CD14-positive monocyte (primary cell): ENCODE data around the gene CDH9. TPM values are rescaled to one million over a fixed set of nuclear protein-coding genes. Genes with fewer than 3 reads are reported as not detected.

Experiments
- DNase-seq, 3 donors: peaks; one replicate each; pipeline ENCODE4 v3.0.0-alpha.2; 2011 to 2022
- H2AFZ ChIP-seq: 2 replicates; pipeline ENCODE4 v1.6.0; 2012; ENCODE audit warnings: mild to moderate bottlenecking, low read depth, low read length, inconsistent platforms; ENCODE audit not compliant: insufficient read depth, poor library complexity, severe bottlenecking
- H3K27ac ChIP-seq, 2 donors: 1 replicate in 1 of 2; 2 replicates in 1 of 2; pipeline ENCODE4 v1.5.1; 2012 to 2013; ENCODE audit warnings: low read length in 2 of 2, control low read depth in 1 of 2, inconsistent platforms in 1 of 2, low read depth in 1 of 2, mild to moderate bottlenecking in 1 of 2
- H3K27me3 ChIP-seq, 2 donors: one replicate each; pipeline versions ENCODE4 v1.6.0 to v1.6.1; 2011 to 2013; ENCODE audit warnings: low read length in 2 of 2; ENCODE audit not compliant: control insufficient read depth in 2 of 2, insufficient read depth in 2 of 2
- H3K36me3 ChIP-seq, 2 donors: replicated peaks in 1 of 2; 1 replicate in 1 of 2; 2 replicates in 1 of 2; pipeline versions ENCODE4 v1.5.1 to v1.6.1; 2012 to 2013; ENCODE audit warnings: low read length in 2 of 2, control low read depth in 1 of 2, inconsistent platforms in 1 of 2, mild to moderate bottlenecking in 1 of 2; ENCODE audit not compliant: insufficient read depth in 2 of 2, control insufficient read depth in 1 of 2
- H3K4me1 ChIP-seq, 2 donors: 1 replicate in 1 of 2; 2 replicates in 1 of 2; pipeline versions ENCODE4 v1.5.1 to v1.6.1; 2012 to 2013; ENCODE audit warnings: low read length in 2 of 2, control low read depth in 1 of 2, inconsistent platforms in 1 of 2, mild to moderate bottlenecking in 1 of 2, moderate library complexity in 1 of 2; ENCODE audit not compliant: insufficient read depth in 2 of 2, control insufficient read depth in 1 of 2
- H3K4me2 ChIP-seq: replicated peaks from 2 replicates; pipeline ENCODE3; 2012; ENCODE audit warnings: low read length, moderate library complexity, mild to moderate bottlenecking; ENCODE audit not compliant: poor library complexity, severe bottlenecking; ENCODE audit errors: extremely low read depth
- H3K4me3 ChIP-seq, 3 experiments: fragments of 200-600 bp in 1 of 3; sonication (generic) in 1 of 3; replicated peaks in 1 of 3; 1 replicate in 2 of 3; 2 replicates in 1 of 3; pipeline ENCODE4 v1.5.1; 2011 to 2013; ENCODE audit warnings: low read length in 3 of 3, mild to moderate bottlenecking in 3 of 3, control low read depth in 2 of 3, low read depth in 2 of 3, inconsistent platforms in 1 of 3, moderate library complexity in 1 of 3
- H3K79me2 ChIP-seq: 2 replicates; pipeline ENCODE4 v1.6.0; 2012; ENCODE audit warnings: mild to moderate bottlenecking, control low read depth, inconsistent platforms, low read length, moderate library complexity; ENCODE audit not compliant: insufficient read depth
- H3K9ac ChIP-seq: 2 replicates; pipeline ENCODE4 v1.6.0; 2017; ENCODE audit warnings: low read length, mild to moderate bottlenecking; ENCODE audit not compliant: insufficient read depth, poor library complexity, severe bottlenecking
- H3K9me3 ChIP-seq, 2 donors: replicated peaks in 1 of 2; 1 replicate in 1 of 2; 2 replicates in 1 of 2; pipeline versions ENCODE4 v1.5.1 to v1.6.1; 2012 to 2013; ENCODE audit warnings: low read length in 2 of 2, control low read depth in 1 of 2; ENCODE audit not compliant: control insufficient read depth in 1 of 2, insufficient read depth in 1 of 2
- H4K20me1 ChIP-seq: 2 replicates; pipeline ENCODE4 v1.6.0; 2012; ENCODE audit warnings: mild to moderate bottlenecking, low read length, control low read depth, moderate library complexity; ENCODE audit not compliant: insufficient read depth
- H3K27ac Mint-ChIP-seq, 7 donors: one replicate each; pipeline ENCODE4 v1.8.0; 2020; ENCODE audit warnings: mild to moderate bottlenecking in 7 of 7, mixed read lengths in 7 of 7, moderate library complexity in 6 of 7, inconsistent platforms in 2 of 7
- H3K27me3 Mint-ChIP-seq, 3 donors: one replicate each; pipeline ENCODE4 v1.8.0; 2021 to 2022; ENCODE audit warnings: low read depth in 3 of 3, mild to moderate bottlenecking in 3 of 3, mixed read lengths in 3 of 3, moderate library complexity in 3 of 3, inconsistent platforms in 1 of 3
- H3K36me3 Mint-ChIP-seq, 2 donors: one replicate each; pipeline ENCODE4 v1.8.0; 2020; ENCODE audit warnings: mixed read lengths in 2 of 2, inconsistent platforms in 1 of 2, mild to moderate bottlenecking in 1 of 2
- H3K4me1 Mint-ChIP-seq: one replicate; pipeline ENCODE4 v1.8.0; 2020; ENCODE audit warnings: mild to moderate bottlenecking, mixed read lengths
- H3K4me3 Mint-ChIP-seq, 2 donors: one replicate each; pipeline ENCODE4 v1.8.0; 2020; ENCODE audit warnings: mild to moderate bottlenecking in 2 of 2, mixed read lengths in 2 of 2, moderate library complexity in 1 of 2
- H3K9me3 Mint-ChIP-seq, 7 donors: one replicate each; pipeline ENCODE4 v1.8.0; 2020 to 2022; ENCODE audit warnings: mixed read lengths in 7 of 7, mild to moderate bottlenecking in 6 of 7, moderate library complexity in 6 of 7, inconsistent platforms in 2 of 7
- CTCF ChIP-seq: fragments of 200-600 bp; IDR thresholded peaks from one replicate; pipeline ENCODE4 v1.8.0; 2022; ENCODE audit warnings: antibody characterized with exemption, mild to moderate bottlenecking
- WGBS: methylation state at CpG from one replicate; pipeline ENCODE4 v1.1.5; 2013; ENCODE audit warnings: missing lambda C conversion rate; ENCODE audit not compliant: insufficient coverage; 5-methylcytosine and 5-hydroxymethylcytosine counted together
- intact Hi-C, 2 donors: fragments of 100-400 bp; cut with micrococcal nuclease; formaldehyde crosslinking; loops; one replicate each; pipeline versions ENCODE4 v1.15.0 to v1.15.1; 2023
- polyA plus RNA-seq, 3 donors: library from polyadenylated mRNA; depleted of rRNA in 1 of 3; unstranded in 2 of 3; stranded (reverse) in 1 of 3; fragments of 300-500 nt in 2 of 3; fragments of >200 nt in 1 of 3; fragmentation: Illumina TruSeq in 2 of 3; gene quantifications; 1 replicate in 2 of 3; 2 replicates in 1 of 3; pipeline ENCODE4 v1.2.3, GENCODE V29; 2012 to 2021

The CDH9 gene
- polyA plus RNA-seq, 3 donors, result not detected

GRCh38 chr5:26847041-26847736 lies 191.2 kb downstream of the CDH9 start:
- Histone ChIP-seq H3K4me3 (no peak overlapping the region), H3K4me1 (no peaks in the 10 kb centered on the region), H3K27ac (no peak overlapping the region), H2AFZ (no peak overlapping the region), H3K4me2 (no peak overlapping the region), H3K9me3 (peaks cover 4 to 10% of the 10 kb centered on the region in 2 donors), H3K79me2 (no peaks in the 10 kb centered on the region), H3K36me3 (no peaks in the 10 kb centered on the region), H3K27me3 (no peaks in the 10 kb centered on the region), H3K9ac (no peak overlapping the region), H4K20me1 (no peaks in the 10 kb centered on the region)
- intact Hi-C loops, result no loop called here
- H3K4me3 Mint-ChIP-seq, result no peak overlapping the region
- no peak for TF ChIP-seq CTCF
- no peak overlapping the region for H3K27ac Mint-ChIP-seq
- no peaks in the 10 kb centered on the region for H3K36me3 Mint-ChIP-seq
- no peaks in the 10 kb centered on the region for H3K27me3 Mint-ChIP-seq
- no peaks in the 10 kb centered on the region for H3K4me1 Mint-ChIP-seq
- peaks cover 0 to 14% (median 3%) of the 10 kb centered on the region in 7 donors for H3K9me3 Mint-ChIP-seq
- WGBS, result 93% methylated on average over 11 of the region's 14 CpGs
- no peak for DNase-seq

GRCh38 chr5:26843677-26844076 lies 194.7 kb downstream of the CDH9 start:
- H3K4me3 Mint-ChIP-seq, result no peak overlapping the region
- no peak for DNase-seq
- no peaks in the 10 kb centered on the region for H3K27me3 Mint-ChIP-seq
- H3K4me3 ChIP-seq, result no peak overlapping the region
- H3K9ac ChIP-seq, result no peak overlapping the region
- H3K27ac Mint-ChIP-seq, result no peak overlapping the region
- no peak overlapping the region for H2AFZ ChIP-seq
- WGBS, result no CpG with 5 or more reads among the region's 2 CpGs
- H3K27me3 ChIP-seq, result no peaks in the 10 kb centered on the region
- H3K36me3 Mint-ChIP-seq, result no peaks in the 10 kb centered on the region
- H3K9me3 ChIP-seq, result peaks cover 0 to 4% of the 10 kb centered on the region in 2 donors
- H3K27ac ChIP-seq, result no peak overlapping the region
- H3K4me2 ChIP-seq, result no peak overlapping the region
- H3K36me3 ChIP-seq, result no peaks in the 10 kb centered on the region
- H4K20me1 ChIP-seq, result no peaks in the 10 kb centered on the region
- no peaks in the 10 kb centered on the region for H3K4me1 Mint-ChIP-seq
- no peaks in the 10 kb centered on the region for H3K79me2 ChIP-seq
- intact Hi-C loops, result no loop called here
- H3K9me3 Mint-ChIP-seq, result peaks cover 2 to 12% (median 5%) of the 10 kb centered on the region in 7 donors
- TF ChIP-seq CTCF, result no peak
- no peaks in the 10 kb centered on the region for H3K4me1 ChIP-seq
